ENCODE measurements around the gene CALML4. TPM values are rescaled to one million over a fixed set of nuclear protein-coding genes. Genes with fewer than 3 reads are reported as not detected.

Gene CALML4
- total and polyA plus RNA-seq, 2 experiments from 2014 or later: 13.4 to 16.2 TPM

- peaks cover 5% of the 10 kb centered on the region; the same call in 1 of the 2 replicates for H3K36me3 ChIP-seq (ENCODE audit: insufficient read depth)
- H3K27ac ChIP-seq (ENCODE audit: low read depth): no peak overlapping the region
- H3K4me3 ChIP-seq: no peak overlapping the region
- no peaks in the 10 kb centered on the region; the same call in 1 of the 2 replicates for H4K20me1 ChIP-seq (replicated peaks; ENCODE audit: insufficient read depth)
- Mint-ChIP-seq H3K4me3 (no peak overlapping the region), H3K27me3 (ENCODE audit: insufficient read depth, low read depth, poor library complexity) (no peaks in the 10 kb centered on the region), H3K9me3 (no peaks in the 10 kb centered on the region), H3K36me3 (ENCODE audit: low read depth) (peaks cover 30% of the 10 kb centered on the region), H3K27ac (no peak overlapping the region), H3K4me1 (peaks cover 10% of the 10 kb centered on the region)
- H3K27me3 ChIP-seq (ENCODE audit: insufficient read depth): no peaks in the 10 kb centered on the region
- no peak for TF ChIP-seq POLR2AphosphoS5 (IDR thresholded peaks at IDR 0.05; ENCODE audit: low read depth)
- ATAC-seq (no peak), DNase-seq (ENCODE audit: low spot score) (no peak)
- peaks cover 4% of the 10 kb centered on the region; the same call in 1 of the 2 replicates for H3K9me2 ChIP-seq (ENCODE audit: insufficient read depth)
- H2AFZ ChIP-seq: no peak overlapping the region
- H3K79me2 ChIP-seq (replicated peaks; ENCODE audit: insufficient read depth): no peaks in the 10 kb centered on the region
- no peaks in the 10 kb centered on the region for H3F3A ChIP-seq (replicated peaks; ENCODE audit: low read depth)
- no peak overlapping the region for H3K4me2 ChIP-seq
- no peaks in the 10 kb centered on the region for H3K4me1 ChIP-seq (ENCODE audit: insufficient read depth)
These were observed 18.3 kb downstream of the CALML4 start for GRCh38 chr15:68186671-68187397.

DNA sequence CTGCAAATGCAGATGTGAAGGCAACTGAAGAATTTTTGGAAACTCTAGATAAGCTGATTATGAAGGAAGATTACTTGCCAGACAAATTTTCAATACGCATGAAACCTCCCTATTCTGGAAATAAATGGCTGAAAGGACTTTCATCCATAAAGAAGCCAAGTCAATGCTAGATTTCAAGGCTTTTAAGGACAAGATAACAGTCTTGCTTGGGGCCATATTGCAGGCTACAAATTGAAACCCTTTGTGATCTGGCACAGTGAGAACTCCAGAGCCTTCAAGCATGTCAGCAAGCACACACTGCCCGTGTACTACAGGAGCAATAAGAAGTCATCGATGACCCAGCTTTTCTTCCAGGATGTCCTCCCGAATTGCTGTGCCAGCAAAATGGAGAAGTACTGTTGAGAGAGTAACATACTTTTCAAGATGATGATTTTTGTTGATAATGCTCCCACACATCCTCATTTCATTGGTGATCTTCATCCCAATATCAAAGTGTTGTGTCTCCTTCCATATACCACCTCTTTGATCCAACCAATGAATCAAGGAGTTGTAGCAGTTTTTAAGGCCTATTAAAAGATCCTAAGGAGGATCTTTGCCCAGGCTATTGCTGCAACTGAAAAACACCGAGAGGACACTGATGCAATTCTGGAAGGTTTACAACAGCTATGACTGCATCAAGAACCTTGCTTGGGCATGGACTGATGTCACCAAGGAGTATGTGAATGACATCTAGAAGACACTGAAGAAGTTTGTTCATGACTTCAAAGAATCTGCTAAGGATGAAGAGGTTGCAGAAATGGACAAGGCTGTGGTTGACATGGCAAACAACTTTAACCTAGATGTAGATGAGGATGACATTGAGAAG lies 20.3 kb downstream of the CALML4 start:
- Histone ChIP-seq H2AFZ (no peak overlapping the region), H3K4me2 (no peak overlapping the region), H3K4me3 (no peak overlapping the region), H3K79me2 (replicated peaks; ENCODE audit: insufficient read depth) (no peaks in the 10 kb centered on the region), H3K27ac (ENCODE audit: low read depth) (no peak overlapping the region), H3K9me2 (ENCODE audit: insufficient read depth) (peaks cover 4% of the 10 kb centered on the region; the same call in 1 of the 2 replicates), H4K20me1 (replicated peaks; ENCODE audit: insufficient read depth) (no peaks in the 10 kb centered on the region; the same call in 1 of the 2 replicates), H3K27me3 (ENCODE audit: insufficient read depth) (no peaks in the 10 kb centered on the region), H3K36me3 (ENCODE audit: insufficient read depth) (peaks cover 11% of the 10 kb centered on the region), H3K4me1 (ENCODE audit: insufficient read depth) (no peaks in the 10 kb centered on the region), H3F3A (replicated peaks; ENCODE audit: low read depth) (no peaks in the 10 kb centered on the region)
- no peaks in the 10 kb centered on the region for H3K27me3 Mint-ChIP-seq (ENCODE audit: insufficient read depth, low read depth, poor library complexity)
- ATAC-seq (no peak), DNase-seq (ENCODE audit: low spot score) (no peak)
- H3K36me3 Mint-ChIP-seq (ENCODE audit: low read depth): peaks cover 38% of the 10 kb centered on the region
- no peaks in the 10 kb centered on the region for H3K9me3 Mint-ChIP-seq
- no peak overlapping the region for H3K27ac Mint-ChIP-seq
- TF ChIP-seq ZNF331 (CRISPR knock-in tag; IDR thresholded peaks at IDR 0.05; ENCODE audit: low read depth): no peak
- TF ChIP-seq CTCF (conservative IDR thresholded peaks at IDR 0.05; ENCODE audit: low read depth in 2 of 2): no peak
- no peak for TF ChIP-seq POLR2AphosphoS5 (IDR thresholded peaks at IDR 0.05; ENCODE audit: low read depth)
- H3K4me3 Mint-ChIP-seq: no peak overlapping the region
- H3K4me1 Mint-ChIP-seq: no peaks in the 10 kb centered on the region

DNA sequence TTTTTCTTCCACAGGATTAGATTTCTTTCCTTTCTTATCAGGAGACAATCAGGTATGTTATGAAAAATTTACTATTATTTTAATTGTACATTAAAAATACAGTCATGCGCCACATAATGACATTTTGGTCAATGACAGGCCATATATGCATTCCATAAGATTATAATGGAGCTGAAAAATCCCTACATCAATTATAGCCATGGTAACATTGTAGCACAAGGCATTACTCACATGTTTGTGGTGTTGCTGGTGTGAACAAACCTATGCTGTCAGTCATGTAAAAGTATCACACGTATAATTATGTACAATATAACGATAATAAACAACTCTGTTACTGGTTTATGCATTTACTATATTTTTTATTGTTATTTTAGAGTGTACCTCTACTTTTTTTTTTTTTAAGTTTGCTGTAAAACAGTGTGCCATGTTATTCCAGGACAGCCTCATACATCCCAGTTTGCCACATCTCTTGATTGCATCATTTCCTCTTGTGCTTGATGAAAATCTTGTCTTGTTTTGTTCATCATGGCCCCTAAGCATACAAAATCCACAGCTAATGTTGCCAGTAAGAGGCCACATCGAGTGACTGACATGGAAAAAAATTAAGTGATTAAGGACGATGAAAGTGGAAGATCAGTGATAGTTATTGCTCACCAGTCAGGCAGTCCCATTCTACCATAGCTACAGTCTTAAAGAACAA lies 21.4 kb downstream of the CALML4 start:
- H3K36me3 ChIP-seq (ENCODE audit: insufficient read depth): peaks cover 11% of the 10 kb centered on the region
- Mint-ChIP-seq H3K4me3 (no peak overlapping the region), H3K9me3 (no peaks in the 10 kb centered on the region), H3K27ac (no peak overlapping the region), H3K27me3 (ENCODE audit: insufficient read depth, low read depth, poor library complexity) (no peaks in the 10 kb centered on the region), H3K4me1 (no peaks in the 10 kb centered on the region), H3K36me3 (ENCODE audit: low read depth) (peaks cover 39% of the 10 kb centered on the region)
- no peaks in the 10 kb centered on the region for H3F3A ChIP-seq (replicated peaks; ENCODE audit: low read depth)
- H4K20me1 ChIP-seq (replicated peaks; ENCODE audit: insufficient read depth): no peaks in the 10 kb centered on the region; the same call in 1 of the 2 replicates
- no peak overlapping the region for H3K4me2 ChIP-seq
- H3K9me2 ChIP-seq (ENCODE audit: insufficient read depth): peaks cover 4% of the 10 kb centered on the region; the same call in 1 of the 2 replicates
- no peaks in the 10 kb centered on the region for H3K4me1 ChIP-seq (ENCODE audit: insufficient read depth)
- no peak for ATAC-seq
- no peaks in the 10 kb centered on the region for H3K27me3 ChIP-seq (ENCODE audit: insufficient read depth)
- no peak overlapping the region for H3K27ac ChIP-seq (ENCODE audit: low read depth)
- H3K4me3 ChIP-seq: no peak overlapping the region
- no peak overlapping the region for H2AFZ ChIP-seq
- no peak for DNase-seq (ENCODE audit: low spot score)
- H3K79me2 ChIP-seq (replicated peaks; ENCODE audit: insufficient read depth): no peaks in the 10 kb centered on the region
- no peak for TF ChIP-seq NANOG (IDR thresholded peaks at IDR 0.05; ENCODE audit: borderline replicate concordance)
- no peak for TF ChIP-seq POLR2AphosphoS5 (IDR thresholded peaks at IDR 0.05; ENCODE audit: low read depth)
- no peak for TF ChIP-seq ETS1 (IDR thresholded peaks at IDR 0.05)
- TF ChIP-seq ZNF114 (CRISPR knock-in tag; IDR thresholded peaks at IDR 0.05): no peak
- TF ChIP-seq ZNF331 (CRISPR knock-in tag; IDR thresholded peaks at IDR 0.05; ENCODE audit: low read depth): no peak
- no peak for TF ChIP-seq CTCF (conservative IDR thresholded peaks at IDR 0.05; ENCODE audit: low read depth in 2 of 2)
